CD4-positive, alpha-beta T cell (primary cell): ENCODE results near the gene DEPP1. TPM values are rescaled to one million over a fixed set of nuclear protein-coding genes. Genes with fewer than 3 reads are reported as not detected.

Experiments
- ATAC-seq: fragments of 200-7000 bp; cut with Tn5 transposase; one replicate; pipeline ENCODE4 v1.10.0; 2022; ENCODE audit warnings: mild to moderate bottlenecking; ENCODE audit not compliant: poor library complexity
- CTCF ChIA-PET: fragments of 350-600 bp; sonication (Branson Sonifier 250); formaldehyde crosslinking; loops from one replicate; lab custom pipeline; 2021; ENCODE audit warnings: antibody characterized with exemption, inconsistent platforms; lab: Charles Lee
- POLR2A ChIA-PET: fragments of 350-600 bp; sonication (Branson Sonifier 250); formaldehyde crosslinking; loops from one replicate; lab custom pipeline; 2021; ENCODE audit warnings: antibody characterized with exemption, inconsistent platforms; lab: Charles Lee
- DNase-seq, 14 experiments: peaks; one replicate each; pipeline ENCODE4 v3.0.0-alpha.2; 2013 to 2020; ENCODE audit warnings: mixed read lengths in 2 of 14
- H3K27ac ChIP-seq, 2 donors: one replicate each; pipeline versions ENCODE4 v1.5.1 to v1.7.0; 2013; ENCODE audit warnings: low read length in 2 of 2, low read depth in 1 of 2, mild to moderate bottlenecking in 1 of 2
- H3K27me3 ChIP-seq, 2 experiments: 1 replicate in 1 of 2; 2 replicates in 1 of 2; pipeline versions ENCODE4 v1.6.1 to v1.7.0; 2013; ENCODE audit warnings: low read length in 2 of 2, control low read depth in 1 of 2, mild to moderate bottlenecking in 1 of 2, moderate library complexity in 1 of 2; ENCODE audit not compliant: insufficient read depth in 2 of 2, control insufficient read depth in 1 of 2
- H3K36me3 ChIP-seq: one replicate; pipeline ENCODE4 v1.6.1; 2013; ENCODE audit warnings: low read length, control low read depth; ENCODE audit not compliant: insufficient read depth
- H3K4me1 ChIP-seq: one replicate; pipeline ENCODE4 v1.6.1; 2013; ENCODE audit warnings: low read length, control low read depth; ENCODE audit not compliant: insufficient read depth
- H3K4me3 ChIP-seq: one replicate; pipeline ENCODE4 v1.5.1; 2013; ENCODE audit warnings: mild to moderate bottlenecking, low read length, moderate library complexity
- H3K9me3 ChIP-seq, 2 experiments: 1 replicate in 1 of 2; 2 replicates in 1 of 2; pipeline versions ENCODE4 v1.6.1 to v1.7.0; 2013; ENCODE audit warnings: low read length in 2 of 2, mild to moderate bottlenecking in 2 of 2, control low read depth in 1 of 2, moderate library complexity in 1 of 2; ENCODE audit not compliant: control insufficient read depth in 1 of 2, insufficient read depth in 1 of 2
- H3K27ac Mint-ChIP-seq: one replicate; pipeline ENCODE4 v1.8.0; 2020; ENCODE audit warnings: mixed read lengths
- H3K27me3 Mint-ChIP-seq: one replicate; pipeline ENCODE4 v1.8.0; 2021; ENCODE audit warnings: mixed read lengths
- H3K36me3 Mint-ChIP-seq: one replicate; pipeline ENCODE4 v1.8.0; 2021; ENCODE audit warnings: low read depth, mixed read lengths
- H3K4me1 Mint-ChIP-seq: one replicate; pipeline ENCODE4 v1.8.0; 2021; ENCODE audit warnings: low read depth, mixed read lengths
- H3K4me3 Mint-ChIP-seq: one replicate; pipeline ENCODE4 v1.8.0; 2020; ENCODE audit warnings: mild to moderate bottlenecking, mixed read lengths
- H3K9me3 Mint-ChIP-seq: one replicate; pipeline ENCODE4 v1.8.0; 2020; ENCODE audit warnings: mixed read lengths
- CTCF ChIP-seq: fragments of 200-600 bp; IDR thresholded peaks from one replicate; pipeline ENCODE4 v1.8.0; 2022; ENCODE audit warnings: antibody characterized with exemption, mild to moderate bottlenecking
- intact Hi-C, 2 experiments: fragments of 100-400 bp; cut with DNase I in 1 of 2; cut with micrococcal nuclease in 1 of 2; formaldehyde crosslinking; loops; one replicate each; pipeline versions ENCODE4 v1.15.1 to v1.9.0; 2023 to 2025; cut with DNase I, micrococcal nuclease
- total RNA-seq, 174 experiments: library from RNA in 2 of 174; stranded (reverse) in 2 of 174; gene quantifications; one replicate each; pipeline ENCODE4 v1.2.3 and lab custom pipeline; 2021 to 2026

DEPP1 gene
- total RNA-seq, 2 experiments from 2014 or later, result not detected

- ATAC-seq, result no peak
- H3K4me3 ChIP-seq, result no peak overlapping the region
- intact Hi-C loops, result no loop called here
- peaks cover 9% of the 10 kb centered on the region for H3K4me1 ChIP-seq
- CTCF ChIA-PET, result no interaction called here
- peak in 1 of 14 experiments; percentile 27 for DNase-seq
- H3K27me3 ChIP-seq, result no peaks in the 10 kb centered on the region
- Mint-ChIP-seq H3K4me3 (no peak overlapping the region), H3K9me3 (no peaks in the 10 kb centered on the region), H3K27me3 (no peaks in the 10 kb centered on the region), H3K4me1 (no peaks in the 10 kb centered on the region), H3K27ac (no peak overlapping the region), H3K36me3 (no peaks in the 10 kb centered on the region)
- POLR2A ChIA-PET, result no interaction called here
- H3K9me3 ChIP-seq, result no peaks in the 10 kb centered on the region
- TF ChIP-seq CTCF, result no peak
- no peak overlapping the region for H3K27ac ChIP-seq
- no peaks in the 10 kb centered on the region for H3K36me3 ChIP-seq
These were observed 2.8 kb upstream of the DEPP1 start for GRCh38 chr10:44981172-44982113.

GRCh38 chr10:44980309-44981171 is 1.9 kb upstream of the DEPP1 start:
- POLR2A ChIA-PET, result no interaction called here
- no peaks in the 10 kb centered on the region for H3K27me3 ChIP-seq
- H3K27ac Mint-ChIP-seq, result no peak overlapping the region

More at GRCh38 chr10:44980309-44981171, 1.9 kb upstream of the DEPP1 start:
- H3K27ac ChIP-seq, result no peak overlapping the region
- CTCF ChIA-PET, result no interaction called here
- H3K36me3 Mint-ChIP-seq, result no peaks in the 10 kb centered on the region
- intact Hi-C loops, result no loop called here
- H3K4me3 ChIP-seq, result no peak overlapping the region
- no peaks in the 10 kb centered on the region for H3K27me3 Mint-ChIP-seq
- H3K9me3 ChIP-seq, result no peaks in the 10 kb centered on the region
- H3K36me3 ChIP-seq, result no peaks in the 10 kb centered on the region
- H3K4me3 Mint-ChIP-seq, result no peak overlapping the region
- TF ChIP-seq CTCF, result no peak
- no peak for ATAC-seq
- peaks cover 9% of the 10 kb centered on the region for H3K4me1 ChIP-seq
- peaks cover 4% of the 10 kb centered on the region for H3K4me1 Mint-ChIP-seq
- no peaks in the 10 kb centered on the region for H3K9me3 Mint-ChIP-seq
- DNase-seq, result peak in 1 of 14 experiments; percentile 25
